OCI-LY1 (cell line): ENCODE results near the gene UHRF2.

Source experiments
- H2AFZ ChIP-seq: fragments of 200-600 bp; sonication (generic), shearing (Covaris generic); 2 replicates; pipeline ENCODE4 v1.6.0; 2014; ENCODE audit warnings: antibody characterized with exemption, mild to moderate bottlenecking, low read length
- H3F3A ChIP-seq: fragments of 200-600 bp; sonication (generic), shearing (Covaris generic); 2 replicates; pipeline ENCODE4 v1.6.0; 2014; ENCODE audit warnings: mild to moderate bottlenecking, antibody characterized with exemption, low read length, moderate library complexity; ENCODE audit not compliant: insufficient read depth
- H3K27ac ChIP-seq: fragments of 200-600 bp; sonication (generic); 2 replicates; pipeline ENCODE4 v1.5.1; 2014; ENCODE audit warnings: low read length, mixed run types, mild to moderate bottlenecking, low read depth; ENCODE audit not compliant: poor library complexity, severe bottlenecking
- H3K27me3 ChIP-seq: fragments of 200-600 bp; sonication (generic); 2 replicates; pipeline ENCODE4 v1.6.0; 2014; ENCODE audit warnings: antibody characterized with exemption, mild to moderate bottlenecking, low read length, moderate library complexity; ENCODE audit not compliant: insufficient read depth
- H3K36me3 ChIP-seq: fragments of 200-600 bp; sonication (generic); 2 replicates; pipeline ENCODE4 v1.6.1; 2014; ENCODE audit warnings: mild to moderate bottlenecking, antibody characterized with exemption, low read length, moderate library complexity, mixed read lengths; ENCODE audit not compliant: insufficient read depth
- H3K4me1 ChIP-seq: fragments of 200-600 bp; sonication (generic); 2 replicates; pipeline ENCODE4 v1.5.1; 2014; ENCODE audit warnings: mild to moderate bottlenecking, low read length, moderate library complexity; ENCODE audit not compliant: insufficient read depth, severe bottlenecking
- H3K4me2 ChIP-seq: fragments of 200-600 bp; sonication (generic), shearing (Covaris generic); 2 replicates; pipeline ENCODE4 v1.6.1; 2014; ENCODE audit warnings: low read length
- H3K4me3 ChIP-seq: fragments of 200-600 bp; sonication (generic); 2 replicates; pipeline ENCODE4 v1.5.1; 2014; ENCODE audit warnings: low read length, low read depth, mild to moderate bottlenecking, mixed read lengths; ENCODE audit not compliant: poor library complexity, severe bottlenecking
- H3K79me2 ChIP-seq: fragments of 200-600 bp; shearing (Covaris generic); 2 replicates; pipeline ENCODE4 v1.6.1; 2016; ENCODE audit warnings: mixed run types, low read length, mixed read lengths; ENCODE audit not compliant: insufficient read depth
- H3K9ac ChIP-seq: fragments of 200-600 bp; sonication (generic), shearing (Covaris generic); 2 replicates; pipeline ENCODE4 v1.6.1; 2014; ENCODE audit warnings: mild to moderate bottlenecking, low read length, mixed read lengths
- H3K9me2 ChIP-seq: fragments of 200-600 bp; sonication (generic), shearing (Covaris generic); 2 replicates; pipeline ENCODE4 v1.6.1; 2014; ENCODE audit warnings: low read depth, mild to moderate bottlenecking, low read length, mixed read lengths
- H3K9me3 ChIP-seq: fragments of 200-600 bp; shearing (Covaris generic); 2 replicates; pipeline ENCODE4 v1.6.1; 2014; ENCODE audit warnings: low read length, mixed read lengths
- H4K20me1 ChIP-seq: fragments of 200-600 bp; sonication (generic), shearing (Covaris generic); 2 replicates; pipeline ENCODE4 v1.6.0; 2016; ENCODE audit warnings: mild to moderate bottlenecking, low read length; ENCODE audit not compliant: insufficient read depth
- EZH2 ChIP-seq: fragments of 200-600 bp; sonication (generic), shearing (Covaris generic); IDR thresholded peaks from 2 replicates; pipeline ENCODE4 v1.8.0; 2017; ENCODE audit warnings: borderline replicate concordance, mixed run types, mild to moderate bottlenecking, antibody characterized with exemption, low read length, moderate library complexity, mixed read lengths
- TF ChIP-seq, protein P1 (sequence below): fragments of 200-600 bp; sonication (generic), shearing (Covaris generic); IDR thresholded peaks from 2 replicates; pipeline ENCODE4 v1.5.1; 2017; ENCODE audit warnings: mild to moderate bottlenecking, antibody characterized with exemption, low read length, moderate library complexity, mixed read lengths

UHRF2 gene

DNA sequence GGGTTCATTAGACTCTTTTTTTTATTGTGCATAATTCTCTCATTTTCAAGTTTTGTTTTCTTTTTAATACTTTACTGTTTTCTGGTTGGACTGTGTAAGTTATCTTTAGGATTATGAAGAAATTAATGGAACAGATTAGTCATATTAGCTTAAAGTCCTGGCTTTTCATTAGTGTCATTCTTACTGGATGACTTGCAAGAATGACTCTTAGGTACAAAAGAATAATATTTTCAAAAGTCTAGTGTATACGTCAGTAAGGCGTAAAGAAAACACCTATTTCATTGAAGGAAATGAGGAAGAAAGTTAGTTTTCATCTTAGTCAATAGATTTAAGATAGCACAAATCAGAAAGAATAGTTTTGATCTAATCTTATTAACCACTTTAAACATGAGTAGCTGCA, 20.4 kb downstream of the UHRF2 start:
- H3K4me3 ChIP-seq, result no peak overlapping the region
- H3K9me2 ChIP-seq, result no peaks in the 10 kb centered on the region
- H3K9ac ChIP-seq, result no peak overlapping the region
- H3F3A ChIP-seq, result no peaks in the 10 kb centered on the region
- 0 out of 2 replicates have a peak, but pooled peaks cover 2% of the 10 kb centered on the region for H4K20me1 ChIP-seq
- no peak overlapping the region for H3K4me2 ChIP-seq
- peaks cover 73% of the 10 kb centered on the region for H3K36me3 ChIP-seq
- H2AFZ ChIP-seq, result no peak overlapping the region
- no peaks in the 10 kb centered on the region for H3K9me3 ChIP-seq
- H3K79me2 ChIP-seq, result peaks cover 97% of the 10 kb centered on the region
- no peaks in the 10 kb centered on the region for H3K27me3 ChIP-seq
- no peak overlapping the region for H3K27ac ChIP-seq
- TF ChIP-seq, protein P1, sequence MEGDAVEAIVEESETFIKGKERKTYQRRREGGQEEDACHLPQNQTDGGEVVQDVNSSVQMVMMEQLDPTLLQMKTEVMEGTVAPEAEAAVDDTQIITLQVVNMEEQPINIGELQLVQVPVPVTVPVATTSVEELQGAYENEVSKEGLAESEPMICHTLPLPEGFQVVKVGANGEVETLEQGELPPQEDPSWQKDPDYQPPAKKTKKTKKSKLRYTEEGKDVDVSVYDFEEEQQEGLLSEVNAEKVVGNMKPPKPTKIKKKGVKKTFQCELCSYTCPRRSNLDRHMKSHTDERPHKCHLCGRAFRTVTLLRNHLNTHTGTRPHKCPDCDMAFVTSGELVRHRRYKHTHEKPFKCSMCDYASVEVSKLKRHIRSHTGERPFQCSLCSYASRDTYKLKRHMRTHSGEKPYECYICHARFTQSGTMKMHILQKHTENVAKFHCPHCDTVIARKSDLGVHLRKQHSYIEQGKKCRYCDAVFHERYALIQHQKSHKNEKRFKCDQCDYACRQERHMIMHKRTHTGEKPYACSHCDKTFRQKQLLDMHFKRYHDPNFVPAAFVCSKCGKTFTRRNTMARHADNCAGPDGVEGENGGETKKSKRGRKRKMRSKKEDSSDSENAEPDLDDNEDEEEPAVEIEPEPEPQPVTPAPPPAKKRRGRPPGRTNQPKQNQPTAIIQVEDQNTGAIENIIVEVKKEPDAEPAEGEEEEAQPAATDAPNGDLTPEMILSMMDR, result no peak
- no peak for TF ChIP-seq EZH2
- peaks cover 40% of the 10 kb centered on the region for H3K4me1 ChIP-seq

DNA sequence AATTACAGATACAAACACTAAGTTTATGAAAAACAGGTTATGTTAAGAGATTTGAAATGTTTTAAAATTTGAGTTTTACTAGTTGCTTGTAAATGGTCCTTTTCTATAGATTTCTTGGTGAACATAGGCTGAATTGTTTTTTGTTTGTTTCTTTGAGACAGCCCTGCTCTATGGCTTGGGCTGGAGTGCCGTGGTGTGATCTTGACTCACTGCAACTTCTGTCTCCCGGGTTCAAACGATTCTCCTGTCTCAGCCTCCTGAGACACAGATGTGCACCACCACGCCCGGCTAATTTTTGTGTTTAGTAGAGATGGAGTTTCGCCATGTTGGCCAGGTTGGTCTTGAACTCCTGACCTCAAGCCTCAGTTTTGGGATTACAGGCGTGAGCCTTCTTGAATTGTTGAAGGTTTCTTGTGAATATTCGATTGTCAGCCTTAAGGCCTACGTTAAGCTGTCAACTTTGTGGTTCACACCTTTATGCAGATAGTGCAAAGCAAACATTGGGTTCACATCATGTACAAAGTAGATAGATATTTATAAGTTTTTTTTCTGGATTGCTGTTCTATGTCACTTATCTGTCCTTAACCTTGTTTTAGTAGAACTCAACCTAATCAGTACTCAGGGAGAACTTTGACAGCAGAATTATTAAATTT, 26.2 kb downstream of the UHRF2 start:
- peaks cover 97% of the 10 kb centered on the region for H3K79me2 ChIP-seq
- H3K9ac ChIP-seq, result no peak overlapping the region
- no peaks in the 10 kb centered on the region for H3K9me2 ChIP-seq
- H3K36me3 ChIP-seq, result peaks cover 87% of the 10 kb centered on the region
- no peaks in the 10 kb centered on the region for H3K27me3 ChIP-seq
- H2AFZ ChIP-seq, result no peak overlapping the region
- H3K4me3 ChIP-seq, result no peak overlapping the region
- TF ChIP-seq, protein P1, result no peak
- no peak for TF ChIP-seq EZH2
- H3K27ac ChIP-seq, result no peak overlapping the region
- H3K9me3 ChIP-seq, result no peaks in the 10 kb centered on the region
- no peak overlapping the region for H3K4me2 ChIP-seq
- no peaks in the 10 kb centered on the region for H3F3A ChIP-seq
- H4K20me1 ChIP-seq, result no peaks in the 10 kb centered on the region
- no peaks in the 10 kb centered on the region for H3K4me1 ChIP-seq

DNA sequence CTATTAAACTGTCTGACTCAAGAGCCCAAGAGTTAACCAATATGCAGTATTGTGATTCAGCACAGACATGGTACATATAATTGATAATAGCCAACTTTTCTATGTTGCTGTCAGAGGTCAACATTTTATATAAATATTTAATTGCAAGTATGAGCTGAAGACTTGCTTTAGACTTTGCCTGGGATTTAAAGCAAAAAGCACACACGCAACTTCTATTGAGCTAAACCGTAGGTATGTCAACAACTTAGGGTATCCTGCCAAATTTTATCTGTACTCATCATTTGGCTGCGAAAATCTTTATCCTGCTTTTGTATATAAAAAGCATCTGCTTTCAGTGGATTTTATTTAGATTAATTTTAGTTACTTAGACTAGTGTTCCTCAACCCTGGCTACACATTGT, 27.4 kb downstream of the UHRF2 start:
- Histone ChIP-seq H3K27me3 (no peaks in the 10 kb centered on the region), H3K4me1 (no peaks in the 10 kb centered on the region), H3K4me3 (no peak overlapping the region), H3F3A (no peaks in the 10 kb centered on the region), H3K27ac (no peak overlapping the region), H4K20me1 (no peaks in the 10 kb centered on the region), H3K9me2 (no peaks in the 10 kb centered on the region), H2AFZ (no peak overlapping the region), H3K9me3 (no peaks in the 10 kb centered on the region), H3K4me2 (no peak overlapping the region), H3K9ac (no peak overlapping the region), H3K36me3 (peaks cover 83% of the 10 kb centered on the region), H3K79me2 (peaks cover 99% of the 10 kb centered on the region)
- TF ChIP-seq, protein P1, result no peak
- TF ChIP-seq EZH2, result no peak
